ENCODE data around the gene CGNL1.

- TF ChIP-seq POLR2A (IDR thresholded peaks at IDR 0.05) (no peak), CTCF (IDR thresholded peaks at IDR 0.05) (no peak)
Measured at GRCh38 chr15:57355259-57355658, 21.0 kb upstream of the CGNL1 start.
